Neuronal stem cell (in vitro differentiated cells): Measurements from ENCODE around the gene CACNA1C.

Experiments used
- DNase-seq: peaks from one replicate; pipeline ENCODE4 v3.0.0-alpha.2; 2013; ENCODE audit warnings: low spot score
- H2AFZ ChIP-seq: one replicate; pipeline ENCODE4 v1.6.1; 2013; ENCODE audit warnings: mild to moderate bottlenecking, low read length, inconsistent platforms
- H2AK5ac ChIP-seq: 2 replicates; pipeline ENCODE4 v1.6.1; 2013; ENCODE audit warnings: low read depth, mild to moderate bottlenecking, inconsistent platforms, low read length, moderate library complexity, mixed read lengths
- H2BK120ac ChIP-seq: 2 replicates; pipeline ENCODE4 v1.6.1; 2013; ENCODE audit warnings: low read depth, mild to moderate bottlenecking, inconsistent platforms, low read length, moderate library complexity, mixed read lengths
- H2BK12ac ChIP-seq: one replicate; pipeline ENCODE4 v1.6.1; 2013; ENCODE audit warnings: low read length, inconsistent platforms
- H2BK15ac ChIP-seq: 2 replicates; pipeline ENCODE4 v1.6.1; 2013; ENCODE audit warnings: mild to moderate bottlenecking, low read length, inconsistent platforms, mixed read lengths
- H2BK5ac ChIP-seq: one replicate; pipeline ENCODE4 v1.6.1; 2013; ENCODE audit warnings: inconsistent platforms, mild to moderate bottlenecking, low read length, moderate library complexity
- H3K14ac ChIP-seq: one replicate; pipeline ENCODE4 v1.6.1; 2013; ENCODE audit warnings: low read length, inconsistent platforms
- H3K18ac ChIP-seq: 2 replicates; pipeline ENCODE4 v1.6.1; 2013; ENCODE audit warnings: low read length, inconsistent platforms
- H3K23ac ChIP-seq: 2 replicates; pipeline ENCODE4 v1.6.1; 2013; ENCODE audit warnings: low read depth, mild to moderate bottlenecking, mixed read lengths, low read length, inconsistent platforms; ENCODE audit not compliant: poor library complexity
- H3K27ac ChIP-seq: replicated peaks from 3 replicates; pipeline ENCODE4 v1.5.1; 2013; ENCODE audit warnings: low read length, inconsistent platforms
- H3K27me3 ChIP-seq, 3 experiments: 2 replicates each; pipeline ENCODE4 v1.6.1; 2013; ENCODE audit warnings: low read length in 3 of 3, mild to moderate bottlenecking in 2 of 3, inconsistent platforms in 1 of 3, low read depth in 1 of 3, mixed read lengths in 1 of 3, moderate library complexity in 1 of 3; ENCODE audit not compliant: control insufficient read depth in 3 of 3, insufficient read depth in 3 of 3
- H3K36me3 ChIP-seq, 2 donors: replicated peaks in 1 of 2; 2 replicates each; pipeline ENCODE4 v1.6.1; 2013; ENCODE audit warnings: low read length in 2 of 2; ENCODE audit not compliant: control insufficient read depth in 2 of 2, insufficient read depth in 2 of 2
- H3K4ac ChIP-seq: 2 replicates; pipeline ENCODE4 v1.6.1; 2013; ENCODE audit warnings: inconsistent platforms, mild to moderate bottlenecking, low read length, moderate library complexity
- H3K4me1 ChIP-seq, 2 donors: 1 replicate in 1 of 2; 2 replicates in 1 of 2; pipeline ENCODE4 v1.6.1; 2013; ENCODE audit warnings: low read length in 2 of 2, low read depth in 1 of 2; ENCODE audit not compliant: control insufficient read depth in 2 of 2, insufficient read depth in 1 of 2
- H3K4me2 ChIP-seq: one replicate; pipeline ENCODE4 v1.6.1; 2013; ENCODE audit warnings: mild to moderate bottlenecking, low read length, inconsistent platforms; ENCODE audit not compliant: insufficient read depth, poor library complexity, severe bottlenecking
- H3K4me3 ChIP-seq, 2 donors: 2 replicates each; pipeline ENCODE4 v1.5.1; 2013; ENCODE audit warnings: low read length in 2 of 2, mild to moderate bottlenecking in 2 of 2, inconsistent platforms in 1 of 2, moderate library complexity in 1 of 2
- H3K79me1 ChIP-seq: one replicate; pipeline ENCODE4 v1.6.1; 2013; ENCODE audit warnings: low read depth, mild to moderate bottlenecking, inconsistent platforms, low read length, moderate library complexity
- H3K9ac ChIP-seq: one replicate; pipeline ENCODE4 v1.6.1; 2013; ENCODE audit warnings: mild to moderate bottlenecking, low read depth, low read length, inconsistent platforms; ENCODE audit not compliant: poor library complexity
- H3K9me3 ChIP-seq, 2 donors: replicated peaks in 1 of 2; 2 replicates each; pipeline versions ENCODE3 to v1.6.1; 2013; ENCODE audit warnings: low read length in 2 of 2, mild to moderate bottlenecking in 2 of 2, inconsistent platforms in 1 of 2, low read depth in 1 of 2, mixed read lengths in 1 of 2, moderate library complexity in 1 of 2; ENCODE audit not compliant: control insufficient read depth in 2 of 2, insufficient read depth in 1 of 2
- H4K8ac ChIP-seq: one replicate; pipeline ENCODE4 v1.6.1; 2013; ENCODE audit warnings: low read depth, mild to moderate bottlenecking, inconsistent platforms, low read length, moderate library complexity
- H4K91ac ChIP-seq: one replicate; pipeline ENCODE4 v1.6.1; 2013; ENCODE audit warnings: low read length, low read depth, mild to moderate bottlenecking, inconsistent platforms; ENCODE audit not compliant: poor library complexity
- WGBS, 2 donors: extraction: QIAGEN DNeasy Blood & Tissue Kit; methylation state at CpG; one replicate each; pipeline ENCODE4 v1.1.7; 2013; ENCODE audit warnings: missing lambda C conversion rate in 2 of 2, mixed read lengths in 1 of 2; ENCODE audit not compliant: insufficient read length in 2 of 2, insufficient replicate concordance in 1 of 2; ENCODE audit errors: extremely low coverage in 2 of 2; 5-methylcytosine and 5-hydroxymethylcytosine counted together

CACNA1C gene

GRCh38 chr12:2646341-2646740 is 593.6 kb downstream of the CACNA1C start:
- H3K79me1 ChIP-seq = peaks cover 2% of the 10 kb centered on the region
- no peak overlapping the region for H2BK5ac ChIP-seq
- no peak overlapping the region for H3K9ac ChIP-seq
- no peak overlapping the region for H2AFZ ChIP-seq
- no peak for DNase-seq
- H3K27ac ChIP-seq = no peak overlapping the region
- no peaks in the 10 kb centered on the region for H3K36me3 ChIP-seq
- no peak overlapping the region for H2BK12ac ChIP-seq
- no peak overlapping the region for H2BK15ac ChIP-seq
- H4K91ac ChIP-seq = no peak overlapping the region
- H2AK5ac ChIP-seq = no peak overlapping the region
- H3K23ac ChIP-seq = no peak overlapping the region
- H3K4ac ChIP-seq = no peak overlapping the region
- H3K4me1 ChIP-seq = peaks cover 0 to 7% of the 10 kb centered on the region in 2 donors
- H3K14ac ChIP-seq = no peak overlapping the region
- WGBS, 2 donors = no CpG with 5 or more reads among the region's 2 CpGs
- H3K4me2 ChIP-seq = no peak overlapping the region
- H3K27me3 ChIP-seq = peaks cover 0 to 33% (median 0%) of the 10 kb centered on the region in 3 experiments
- no peaks in the 10 kb centered on the region for H3K9me3 ChIP-seq
- no peak overlapping the region for H3K18ac ChIP-seq
- no peak overlapping the region for H3K4me3 ChIP-seq
- H4K8ac ChIP-seq = no peak overlapping the region
- H2BK120ac ChIP-seq = no peak overlapping the region

- Histone ChIP-seq H2BK5ac (no peak overlapping the region), H3K4me3 (no peak overlapping the region), H3K18ac (no peak overlapping the region), H2BK120ac (no peak overlapping the region), H2AK5ac (no peak overlapping the region), H2BK15ac (no peak overlapping the region), H3K79me1 (peaks cover 2% of the 10 kb centered on the region), H3K27me3 (peaks cover 0 to 36% (median 0%) of the 10 kb centered on the region in 3 experiments), H3K4me1 (peaks cover 0 to 3% of the 10 kb centered on the region in 2 donors), H4K8ac (no peak overlapping the region), H3K23ac (no peak overlapping the region), H4K91ac (no peak overlapping the region), H2AFZ (no peak overlapping the region), H3K14ac (no peak overlapping the region), H3K4ac (no peak overlapping the region), H3K9me3 (no peaks in the 10 kb centered on the region), H3K27ac (no peak overlapping the region), H3K9ac (no peak overlapping the region), H3K4me2 (no peak overlapping the region), H3K36me3 (no peaks in the 10 kb centered on the region), H2BK12ac (no peak overlapping the region)
- DNase-seq = no peak
- no CpG with 5 or more reads among the region's 7 CpGs for WGBS, 2 donors
Measured at GRCh38 chr12:2647186-2647585, 594.4 kb downstream of the CACNA1C start.

- H3K27me3 ChIP-seq = peaks cover 0 to 36% (median 0%) of the 10 kb centered on the region in 3 experiments
- no peak overlapping the region for H3K4me3 ChIP-seq
- H2BK5ac ChIP-seq = no peak overlapping the region
- no peak overlapping the region for H4K91ac ChIP-seq
- no peak overlapping the region for H3K18ac ChIP-seq
- H3K9me3 ChIP-seq = no peaks in the 10 kb centered on the region
- no peak overlapping the region for H3K4ac ChIP-seq
- H2BK120ac ChIP-seq = no peak overlapping the region
- no peak overlapping the region for H2BK12ac ChIP-seq
- H3K36me3 ChIP-seq = no peaks in the 10 kb centered on the region
- H2AFZ ChIP-seq = no peak overlapping the region
- DNase-seq = no peak
- no peak overlapping the region for H2AK5ac ChIP-seq
- no peak overlapping the region for H2BK15ac ChIP-seq
- no peak overlapping the region for H4K8ac ChIP-seq
- no CpG with 5 or more reads among the region's 8 CpGs for WGBS, 2 donors
- no peak overlapping the region for H3K4me2 ChIP-seq
- no peak overlapping the region for H3K27ac ChIP-seq
- no peak overlapping the region for H3K23ac ChIP-seq
- no peak overlapping the region for H3K14ac ChIP-seq
- H3K79me1 ChIP-seq = peaks cover 2% of the 10 kb centered on the region
- H3K4me1 ChIP-seq = peaks cover 0 to 4% of the 10 kb centered on the region in 2 donors
- no peak overlapping the region for H3K9ac ChIP-seq
Measured at GRCh38 chr12:2648406-2648805, 595.6 kb downstream of the CACNA1C start.

- Histone ChIP-seq H3K18ac (peak overlapping the region; percentile 42), H4K8ac (no peak overlapping the region), H3K9ac (peak overlapping the region; percentile 68), H3K4me1 (peaks cover 0 to 4% of the 10 kb centered on the region in 2 donors), H2BK12ac (no peak overlapping the region), H2BK120ac (no peak overlapping the region), H3K14ac (no peak overlapping the region), H3K4me3 (no peak overlapping the region), H3K4ac (no peak overlapping the region), H2AK5ac (no peak overlapping the region), H2AFZ (no peak overlapping the region), H3K9me3 (no peaks in the 10 kb centered on the region), H3K27ac (no peak overlapping the region), H3K79me1 (peaks cover 2% of the 10 kb centered on the region), H3K27me3 (peaks cover 0 to 36% (median 0%) of the 10 kb centered on the region in 3 experiments), H2BK15ac (no peak overlapping the region), H3K36me3 (no peaks in the 10 kb centered on the region), H3K4me2 (no peak overlapping the region), H4K91ac (no peak overlapping the region), H3K23ac (no peak overlapping the region), H2BK5ac (no peak overlapping the region)
- no peak for DNase-seq
- no CpG with 5 or more reads among the region's 16 CpGs for WGBS, 2 donors
Measured at GRCh38 chr12:2649201-2650030, 596.6 kb downstream of the CACNA1C start.
